Bronchial epithelial cell (primary cell): ENCODE measurements around the gene CDC42BPA. TPM values are rescaled to one million over a fixed set of nuclear protein-coding genes. Genes with fewer than 3 reads are reported as not detected.

Source experiments
- DNase-seq: peaks from one replicate; pipeline ENCODE4 v3.0.0-alpha.2; 2010; ENCODE audit warnings: low read depth
- FAIRE-seq: peaks from 2 replicates; lab custom pipeline; 2011; peaks lifted over from hg19 to GRCh38; lab: Jason Lieb, UNC
- H3K27me3 ChIP-seq: 2 replicates; pipeline ENCODE4 v1.5.1; 2011; ENCODE audit warnings: low read length; ENCODE audit not compliant: control insufficient read depth, insufficient read depth
- H3K36me3 ChIP-seq: 2 replicates; pipeline ENCODE4 v1.5.1; 2011; ENCODE audit warnings: low read length; ENCODE audit not compliant: control insufficient read depth, insufficient read depth
- H3K4me3 ChIP-seq: 2 replicates; pipeline ENCODE4 v1.5.1; 2011; ENCODE audit warnings: mild to moderate bottlenecking, low read depth, low read length, control low read depth
- total RNA-seq: library from RNA; depleted of rRNA; stranded (reverse); fragments of >200 nt; gene quantifications from 2 replicates; pipeline ENCODE4 v1.2.1, GENCODE V29; 2014
- TF ChIP-seq, protein P1 (sequence below): IDR thresholded peaks from 2 replicates; pipeline ENCODE4 v1.5.1; 2011; ENCODE audit warnings: mild to moderate bottlenecking, moderate library complexity, low read length, control low read depth, inconsistent platforms; ENCODE audit not compliant: insufficient read depth, severe bottlenecking

CDC42BPA gene
- total RNA-seq, 1 donor from 2014 or later = 25.8 TPM

DNA sequence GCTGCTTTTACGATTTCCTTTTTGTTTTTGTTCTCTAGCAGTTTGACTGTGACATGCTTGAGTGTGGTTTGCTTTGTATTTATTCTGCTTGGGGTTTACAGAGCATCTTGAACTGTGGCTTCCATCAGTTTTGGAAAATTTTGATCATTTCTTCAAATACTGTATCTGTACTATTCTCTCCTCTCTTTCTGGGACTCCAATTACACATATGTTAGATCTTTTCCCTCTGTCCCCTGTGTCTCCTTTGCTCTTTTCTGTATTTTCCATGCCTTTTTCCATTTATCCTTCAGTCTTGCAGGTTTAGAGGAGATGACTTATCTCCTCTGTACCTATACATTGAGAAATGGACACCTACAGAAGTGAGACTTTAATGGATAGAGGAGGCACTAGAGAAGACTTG, 346.5 kb downstream of the CDC42BPA start:
- no peaks in the 10 kb centered on the region for H3K27me3 ChIP-seq
- DNase-seq = no peak
- H3K4me3 ChIP-seq = no peak overlapping the region
- FAIRE-seq = no peak
- no peaks in the 10 kb centered on the region for H3K36me3 ChIP-seq
- TF ChIP-seq, protein P1, sequence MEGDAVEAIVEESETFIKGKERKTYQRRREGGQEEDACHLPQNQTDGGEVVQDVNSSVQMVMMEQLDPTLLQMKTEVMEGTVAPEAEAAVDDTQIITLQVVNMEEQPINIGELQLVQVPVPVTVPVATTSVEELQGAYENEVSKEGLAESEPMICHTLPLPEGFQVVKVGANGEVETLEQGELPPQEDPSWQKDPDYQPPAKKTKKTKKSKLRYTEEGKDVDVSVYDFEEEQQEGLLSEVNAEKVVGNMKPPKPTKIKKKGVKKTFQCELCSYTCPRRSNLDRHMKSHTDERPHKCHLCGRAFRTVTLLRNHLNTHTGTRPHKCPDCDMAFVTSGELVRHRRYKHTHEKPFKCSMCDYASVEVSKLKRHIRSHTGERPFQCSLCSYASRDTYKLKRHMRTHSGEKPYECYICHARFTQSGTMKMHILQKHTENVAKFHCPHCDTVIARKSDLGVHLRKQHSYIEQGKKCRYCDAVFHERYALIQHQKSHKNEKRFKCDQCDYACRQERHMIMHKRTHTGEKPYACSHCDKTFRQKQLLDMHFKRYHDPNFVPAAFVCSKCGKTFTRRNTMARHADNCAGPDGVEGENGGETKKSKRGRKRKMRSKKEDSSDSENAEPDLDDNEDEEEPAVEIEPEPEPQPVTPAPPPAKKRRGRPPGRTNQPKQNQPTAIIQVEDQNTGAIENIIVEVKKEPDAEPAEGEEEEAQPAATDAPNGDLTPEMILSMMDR = no peak

DNA sequence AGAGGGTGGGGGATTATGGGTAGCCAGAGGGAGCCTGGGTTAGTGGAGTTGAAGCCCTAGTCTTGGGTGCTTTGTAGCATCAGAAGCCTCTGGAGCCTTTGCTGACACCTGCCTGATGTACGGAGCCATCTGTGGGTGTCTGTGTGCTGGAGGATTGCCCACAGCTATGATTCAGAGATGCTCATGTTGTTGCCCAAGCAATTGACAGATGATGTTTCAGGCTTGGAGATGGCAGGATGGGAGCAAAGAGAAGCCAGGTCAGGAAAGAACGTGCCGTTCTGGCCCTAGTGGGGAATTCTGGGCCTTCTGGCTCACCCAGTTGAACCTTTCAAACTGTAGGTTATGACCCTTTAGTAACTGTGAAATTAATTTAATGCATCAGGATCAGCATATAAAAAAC, 350.6 kb downstream of the CDC42BPA start:
- TF ChIP-seq, protein P1 = no peak
- no peaks in the 10 kb centered on the region for H3K27me3 ChIP-seq
- FAIRE-seq (no peak), DNase-seq (peak; percentile 76)
- H3K4me3 ChIP-seq = no peak overlapping the region
- no peaks in the 10 kb centered on the region for H3K36me3 ChIP-seq

DNA sequence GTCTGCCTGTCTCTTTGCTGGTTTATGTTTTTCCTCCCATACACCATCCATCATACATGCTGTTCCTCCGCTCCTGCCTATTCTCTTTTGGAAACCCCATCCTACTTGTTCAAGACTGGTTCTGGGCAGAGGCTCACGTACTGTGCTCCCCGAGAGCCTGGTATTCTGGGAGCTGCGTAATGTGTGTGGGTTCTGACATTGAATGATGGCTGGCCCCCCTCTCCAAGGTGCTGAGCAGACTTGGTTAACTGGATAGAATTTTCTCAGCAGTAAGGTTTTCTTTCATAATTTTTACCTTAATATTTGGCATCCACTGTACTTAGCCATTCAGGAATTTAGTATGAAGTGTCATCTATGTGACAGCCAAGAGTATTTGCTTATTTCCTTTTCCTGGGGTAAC, 351.6 kb downstream of the CDC42BPA start:
- FAIRE-seq = no peak
- no peak overlapping the region for H3K4me3 ChIP-seq
- H3K36me3 ChIP-seq = no peaks in the 10 kb centered on the region
- TF ChIP-seq, protein P1 = no peak
- no peak for DNase-seq
- H3K27me3 ChIP-seq = no peaks in the 10 kb centered on the region

DNA sequence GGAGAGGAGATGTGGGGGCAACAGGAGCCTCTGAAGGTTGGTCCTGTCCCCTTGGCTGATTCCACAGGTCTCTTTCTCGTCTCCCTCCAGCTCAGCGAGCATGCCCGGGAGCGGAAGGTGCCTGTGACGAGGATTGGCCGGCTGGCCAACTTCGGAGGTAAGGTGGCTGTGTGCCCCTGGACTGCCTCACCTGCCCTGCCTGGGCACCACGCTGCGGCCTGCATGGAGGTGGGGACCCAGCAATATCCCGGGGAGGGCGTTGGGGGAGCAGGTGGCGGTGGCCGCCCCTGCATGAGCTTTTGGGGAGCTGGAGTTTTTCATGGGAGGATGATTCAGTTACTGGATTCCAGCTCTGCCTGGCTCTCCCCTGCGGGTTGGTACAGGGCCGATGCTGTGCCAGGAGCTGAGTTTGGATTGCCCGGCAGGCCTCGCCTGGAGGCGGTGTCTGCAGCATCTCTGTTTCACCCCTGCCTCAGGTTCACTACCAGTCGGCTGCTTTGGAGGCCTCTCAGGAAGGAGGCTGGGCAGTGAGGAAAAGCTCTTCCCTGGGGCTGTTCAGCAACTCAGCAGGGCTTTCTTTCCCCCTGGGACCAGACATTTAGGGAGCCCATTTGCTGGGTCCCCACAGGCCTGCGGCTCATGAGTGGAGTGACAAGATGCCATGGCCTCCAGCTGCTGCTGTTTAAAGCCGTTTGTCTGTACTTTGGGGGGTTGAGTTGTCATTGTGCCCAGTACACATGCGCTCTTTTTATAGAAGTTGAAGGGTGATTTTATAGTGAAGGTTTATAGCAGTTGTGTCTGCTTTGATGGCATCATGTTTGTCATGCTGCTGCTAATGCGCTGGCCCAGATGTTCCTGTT, 352.5 kb downstream of the CDC42BPA start:
- no peak for DNase-seq

DNA sequence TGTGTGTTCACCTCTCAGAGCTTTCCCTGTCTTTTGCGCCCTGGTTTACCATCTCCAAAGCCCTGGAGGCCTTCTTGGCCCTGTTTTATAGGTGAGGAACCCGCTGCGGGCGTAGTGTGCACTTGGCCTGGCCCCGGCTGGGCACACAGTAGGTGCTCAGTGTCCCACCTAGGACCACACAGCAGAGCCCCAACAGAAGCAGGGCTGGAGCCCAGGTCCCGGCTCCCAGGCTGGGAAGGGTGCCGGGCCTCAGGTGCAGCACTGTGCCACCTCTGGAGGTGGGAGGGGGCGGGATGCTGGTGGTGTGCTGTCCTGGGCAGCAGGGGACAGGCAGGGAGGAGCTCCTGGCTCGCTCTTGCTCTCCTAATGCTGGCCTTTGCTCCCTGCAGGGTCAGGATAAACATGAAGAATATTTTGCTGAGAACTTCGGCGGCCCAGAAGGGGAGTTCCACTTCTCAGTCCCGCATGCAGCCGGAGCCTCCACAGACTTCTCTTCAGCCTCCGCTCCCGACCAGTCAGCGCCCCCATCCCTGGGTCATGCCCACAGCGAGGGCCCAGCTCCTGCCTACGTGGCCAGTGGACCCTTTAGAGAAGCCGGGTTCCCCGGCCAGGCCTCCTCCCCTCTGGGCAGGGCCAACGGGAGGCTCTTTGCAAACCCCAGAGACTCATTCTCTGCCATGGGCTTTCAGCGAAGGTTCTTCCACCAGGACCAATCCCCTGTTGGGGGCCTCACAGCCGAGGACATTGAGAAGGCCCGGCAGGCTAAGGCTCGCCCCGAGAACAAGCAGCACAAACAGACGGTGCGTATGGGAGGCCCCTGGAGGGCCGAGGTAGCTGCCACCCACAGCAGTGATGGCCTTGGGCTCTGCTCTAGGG, 353.4 kb downstream of the CDC42BPA start:
- Histone ChIP-seq H3K36me3 (no peaks in the 10 kb centered on the region), H3K27me3 (no peaks in the 10 kb centered on the region), H3K4me3 (no peak overlapping the region)
- FAIRE-seq = no peak
- DNase-seq = no peak
- TF ChIP-seq, protein P1 = no peak

More for the DNA sequence above, 352.5 kb downstream of the CDC42BPA start:
- H3K4me3 ChIP-seq = no peak overlapping the region
- TF ChIP-seq, protein P1 = no peak
- no peak for FAIRE-seq
- H3K36me3 ChIP-seq = no peaks in the 10 kb centered on the region
- H3K27me3 ChIP-seq = no peaks in the 10 kb centered on the region
